Activated B cell treated with CpG ODN at 0.5 μM for 24 hours (primary cell): ENCODE results near the gene PARP9. TPM values are rescaled to one million over a fixed set of nuclear protein-coding genes. Genes with fewer than 3 reads are reported as not detected.

Experiments used
- ATAC-seq: fragments of 200-7000 bp; cut with Tn5 transposase; one replicate; pipeline ENCODE4 v1.10.0; 2021; ENCODE audit warnings: low read depth, mild to moderate bottlenecking, moderate library complexity
- CTCF ChIA-PET: fragments of 350-600 bp; sonication (Branson Sonifier 250); formaldehyde crosslinking; loops from one replicate; lab custom pipeline; 2021; ENCODE audit warnings: antibody characterized with exemption; lab: Charles Lee
- POLR2A ChIA-PET: fragments of 350-600 bp; sonication (Branson Sonifier 250); formaldehyde crosslinking; loops from one replicate; lab custom pipeline; 2021; ENCODE audit warnings: antibody characterized with exemption; lab: Charles Lee
- DNase-seq: peaks from one replicate; pipeline ENCODE4 v3.0.0; 2022
- H3K27ac Mint-ChIP-seq: one replicate; pipeline ENCODE4 v1.8.0; 2020; ENCODE audit warnings: mixed read lengths
- H3K27me3 Mint-ChIP-seq: one replicate; pipeline ENCODE4 v1.8.0; 2021; ENCODE audit warnings: mixed read lengths
- H3K36me3 Mint-ChIP-seq: one replicate; pipeline ENCODE4 v1.8.0; 2021; ENCODE audit warnings: low read depth, mixed read lengths
- H3K4me1 Mint-ChIP-seq: one replicate; pipeline ENCODE4 v1.8.0; 2021; ENCODE audit warnings: mixed read lengths
- H3K4me3 Mint-ChIP-seq: one replicate; pipeline ENCODE4 v1.8.0; 2020; ENCODE audit warnings: mild to moderate bottlenecking, mixed read lengths
- H3K9me3 Mint-ChIP-seq: one replicate; pipeline ENCODE4 v1.8.0; 2020; ENCODE audit warnings: mixed read lengths
- CTCF ChIP-seq: fragments of 200-600 bp; IDR thresholded peaks from one replicate; pipeline ENCODE4 v1.8.0; 2022; ENCODE audit warnings: antibody characterized with exemption, mild to moderate bottlenecking
- intact Hi-C: fragments of 100-400 bp; cut with micrococcal nuclease; formaldehyde crosslinking; loops from one replicate; pipeline ENCODE4 v1.15.1; 2024
- total RNA-seq: library from RNA; stranded (reverse); gene quantifications from 2 replicates; pipeline ENCODE4 v1.2.3, GENCODE V29; 2022

The PARP9 gene
- total RNA-seq, 1 donor from 2014 or later = 50.8 TPM

GRCh38 chr3:122548076-122548475, 16.0 kb downstream of the PARP9 start:
- ATAC-seq = no peak
- CTCF ChIA-PET = no interaction called here
- intact Hi-C loops = loop anchor here (5.0 kb wide), 1 partner anchor 714 kb away; no protein-coding TSS in a partner anchor
- no peak for TF ChIP-seq CTCF
- Mint-ChIP-seq H3K4me1 (no peaks in the 10 kb centered on the region), H3K9me3 (no peaks in the 10 kb centered on the region), H3K36me3 (peaks cover 87% of the 10 kb centered on the region), H3K27me3 (no peaks in the 10 kb centered on the region), H3K4me3 (no peak overlapping the region), H3K27ac (no peak overlapping the region)
- no peak for DNase-seq
- POLR2A ChIA-PET = no interaction called here

DNA sequence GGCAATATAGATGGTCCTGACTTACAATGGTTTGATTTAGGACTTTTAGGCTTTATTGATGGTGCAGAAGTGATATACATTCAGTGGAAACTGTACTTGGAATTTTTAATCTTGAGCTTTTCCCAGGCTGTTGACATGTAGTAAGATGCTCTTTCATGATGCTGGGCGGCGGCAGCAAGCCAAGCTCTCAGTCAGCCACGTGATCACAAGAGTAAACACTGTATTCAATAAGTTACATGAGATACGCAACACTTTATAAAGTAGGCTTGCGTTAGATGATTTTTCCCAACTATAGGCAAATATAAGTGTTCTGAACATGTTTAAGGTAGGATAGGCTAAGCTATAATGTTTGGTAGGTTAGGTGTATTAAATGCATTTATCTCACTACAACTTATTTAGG, 17.9 kb downstream of the PARP9 start:
- peaks cover 77% of the 10 kb centered on the region for H3K36me3 Mint-ChIP-seq
- H3K9me3 Mint-ChIP-seq = no peaks in the 10 kb centered on the region
- H3K27ac Mint-ChIP-seq = no peak overlapping the region
- intact Hi-C loops = loop anchor here (5.0 kb wide), 1 partner anchor 716 kb away; no protein-coding TSS in a partner anchor
- CTCF ChIA-PET = no interaction called here
- no peak for TF ChIP-seq CTCF
- H3K27me3 Mint-ChIP-seq = no peaks in the 10 kb centered on the region
- H3K4me1 Mint-ChIP-seq = no peaks in the 10 kb centered on the region
- no peak overlapping the region for H3K4me3 Mint-ChIP-seq
- no peak for ATAC-seq
- DNase-seq = no peak
- POLR2A ChIA-PET = interaction anchor here (0.6 kb wide), 1 partner anchor 63 kb away, joined by 6 read pairs; no protein-coding TSS in a partner anchor

DNA sequence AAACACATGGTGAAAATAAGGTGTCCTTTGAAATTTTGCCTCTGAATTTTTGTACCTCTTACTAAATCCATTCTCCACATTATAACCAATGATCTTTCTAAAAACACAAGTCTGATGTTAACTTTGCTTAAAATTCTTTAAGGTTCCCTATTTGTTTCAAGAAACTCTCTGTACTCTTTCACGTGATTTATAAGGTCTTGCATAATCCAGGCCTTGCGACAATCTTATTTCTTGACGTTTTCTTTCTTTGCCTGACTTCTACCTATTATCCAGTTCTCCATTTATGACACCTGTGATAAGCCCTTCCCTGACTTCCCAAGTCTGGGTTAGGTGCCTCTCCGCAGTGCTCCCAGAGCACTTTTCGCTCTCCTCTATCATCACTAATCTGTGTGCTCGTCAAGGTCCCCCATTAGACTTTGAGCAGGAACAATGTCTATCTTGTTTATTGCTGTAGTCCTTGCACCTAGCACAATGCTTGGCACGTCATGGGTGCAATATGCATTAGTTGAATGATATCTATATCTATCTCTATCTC, 25.1 kb downstream of the PARP9 start:
- no peak for TF ChIP-seq CTCF
- Mint-ChIP-seq H3K27ac (peak overlapping the region; percentile 25), H3K9me3 (no peaks in the 10 kb centered on the region), H3K27me3 (no peaks in the 10 kb centered on the region), H3K4me3 (no peak overlapping the region), H3K4me1 (no peaks in the 10 kb centered on the region), H3K36me3 (peaks cover 80% of the 10 kb centered on the region)
- ATAC-seq (no peak), DNase-seq (no peak)
- CTCF ChIA-PET = no interaction called here
- POLR2A ChIA-PET = no interaction called here
- intact Hi-C loops = no loop called here

GRCh38 chr3:122536632-122537001, 27.5 kb downstream of the PARP9 start:
- CTCF ChIA-PET = interaction anchor here (0.5 to 1.1 kb wide), 2 partner anchors 144 to 158 kb away, joined by 3 read pairs; no protein-coding TSS in a partner anchor
- POLR2A ChIA-PET = no interaction called here
- Mint-ChIP-seq H3K9me3 (no peaks in the 10 kb centered on the region), H3K4me1 (peaks cover 3% of the 10 kb centered on the region), H3K4me3 (no peak overlapping the region), H3K27ac (no peak overlapping the region), H3K36me3 (peaks cover 88% of the 10 kb centered on the region), H3K27me3 (no peaks in the 10 kb centered on the region)
- DNase-seq = no peak
- intact Hi-C loops = no loop called here
- ATAC-seq = no peak
- TF ChIP-seq CTCF = no peak

DNA sequence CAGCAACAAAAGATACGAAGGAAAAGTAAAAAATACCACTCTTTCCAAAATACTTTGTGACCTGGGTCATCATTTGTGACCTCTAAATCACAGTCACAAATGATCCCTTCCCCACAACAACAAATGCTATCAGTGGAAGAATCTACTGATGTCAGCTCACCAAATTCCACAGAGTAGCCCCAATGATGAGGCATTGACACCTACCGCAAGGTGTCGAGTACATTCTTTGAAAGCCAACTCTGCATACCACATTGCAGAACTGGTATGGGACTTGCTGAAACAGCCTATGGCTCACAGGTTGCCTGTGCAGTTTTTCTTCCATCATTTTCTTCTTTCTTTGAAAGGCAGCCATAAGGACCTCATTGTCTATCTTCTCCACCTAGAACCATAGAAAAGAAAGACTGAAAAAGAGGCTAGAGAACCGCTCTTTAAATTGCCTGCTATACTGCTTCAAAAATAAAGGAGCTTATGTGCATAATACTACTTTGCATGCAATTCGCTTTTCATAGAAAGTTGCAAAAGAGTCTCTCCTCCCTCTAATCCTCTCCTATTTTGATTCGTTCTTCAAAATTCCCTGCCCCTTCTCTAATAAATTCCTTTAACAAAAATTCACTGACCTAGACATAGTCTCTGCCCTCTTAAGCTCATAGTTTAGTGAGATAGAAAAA, 28.0 kb downstream of the PARP9 start:
- DNase-seq (no peak), ATAC-seq (no peak)
- Mint-ChIP-seq H3K4me3 (no peak overlapping the region), H3K27me3 (no peaks in the 10 kb centered on the region), H3K27ac (no peak overlapping the region), H3K4me1 (peaks cover 3% of the 10 kb centered on the region), H3K9me3 (no peaks in the 10 kb centered on the region), H3K36me3 (peaks cover 88% of the 10 kb centered on the region)
- TF ChIP-seq CTCF = no peak
- POLR2A ChIA-PET = no interaction called here
- intact Hi-C loops = no loop called here
- CTCF ChIA-PET = interaction anchor here (0.5 to 1.1 kb wide), 2 partner anchors 143 to 159 kb away, joined by 3 read pairs; no protein-coding TSS in a partner anchor
